A549 (cell line): ENCODE results near the gene MYH13. TPM values are rescaled to one million over a fixed set of nuclear protein-coding genes. Genes with fewer than 3 reads are reported as not detected.

Source experiments
- ATAC-seq, 2 experiments: fragments of 200-7000 bp in 1 of 2; fragments of >200 bp in 1 of 2; cut with Nextera tagmentation in 1 of 2; cut with Tn5 transposase in 1 of 2; 3 replicates each; pipeline versions ENCODE4 v1.8.0 to v1.9.1; 2018 to 2020; ENCODE audit warnings: mild to moderate bottlenecking in 1 of 2, moderate library complexity in 1 of 2
- CTCF ChIA-PET: fragments of 300-600 bp; sonication (Branson Sonifier 250); formaldehyde crosslinking; extraction: SDS; loops from one replicate; lab custom pipeline; 2021; ENCODE audit warnings: antibody characterized with exemption, inconsistent platforms; lab: Yijun Ruan, JAX
- POLR2A ChIA-PET: fragments of 350-600 bp; formaldehyde crosslinking; extraction: SDS; loops from one replicate; lab custom pipeline; 2021; ENCODE audit warnings: antibody characterized with exemption, inconsistent platforms; lab: Yijun Ruan, JAX
- DNase-seq, 2 experiments: peaks; one replicate each; pipeline versions ENCODE4 v3.0.0 to v3.0.0-alpha.2; 2011 to 2016; ENCODE audit warnings: low read depth in 1 of 2, low spot score in 1 of 2
- FAIRE-seq: peaks from 2 replicates; lab custom pipeline; 2011; peaks lifted over from hg19 to GRCh38; lab: Jason Lieb, UNC
- H3K27ac ChIP-seq, 2 experiments: fragments of >200 bp; sonication (Bioruptor Twin); formaldehyde crosslinking; 3 replicates each; pipeline ENCODE4 v1.5.1; 2016 to 2017
- H3K4me1 ChIP-seq: fragments of >200 bp; sonication (Bioruptor Twin); formaldehyde crosslinking; 3 replicates; pipeline ENCODE4 v1.6.1; 2016
- H3K4me2 ChIP-seq: fragments of >200 bp; sonication (Bioruptor Twin); formaldehyde crosslinking; 3 replicates; pipeline ENCODE4 v1.6.1; 2016
- H3K4me3 ChIP-seq: fragments of >200 bp; sonication (Bioruptor Twin); formaldehyde crosslinking; 3 replicates; pipeline ENCODE4 v1.5.1; 2016
- H3K9me3 ChIP-seq: fragments of >200 bp; sonication (Bioruptor Twin); formaldehyde crosslinking; 3 replicates; pipeline ENCODE4 v1.6.1; 2016
- CBX2 ChIP-seq: fragments of 200-600 bp; sonication (generic); IDR thresholded peaks from 2 replicates; pipeline ENCODE4 v1.6.1; 2016; ENCODE audit warnings: low read depth, mild to moderate bottlenecking, borderline replicate concordance
- CBX8 ChIP-seq: fragments of 200-600 bp; sonication (generic); IDR thresholded peaks from 2 replicates; pipeline ENCODE4 v1.6.1; 2016
- CHD4 ChIP-seq: fragments of 200-600 bp; sonication (generic); IDR thresholded peaks from 2 replicates; pipeline ENCODE4 v1.6.1; 2016; ENCODE audit warnings: antibody characterized with exemption, mild to moderate bottlenecking, borderline replicate concordance
- GATA3 ChIP-seq: IDR thresholded peaks from 2 replicates; pipeline ENCODE4 v1.6.1; 2012; ENCODE audit warnings: borderline replicate concordance
- HOXB13 ChIP-seq: fragments of 250-450 bp; sonication (Bioruptor Pico); IDR thresholded peaks from 2 replicates; pipeline ENCODE4 v1.5.0; 2020; ENCODE audit warnings: low read depth, mild to moderate bottlenecking, moderate library complexity
- HOXB5 ChIP-seq: fragments of 250-450 bp; sonication (Bioruptor Pico); IDR thresholded peaks from 2 replicates; pipeline ENCODE4 v1.5.0; 2020; ENCODE audit warnings: mild to moderate bottlenecking, moderate library complexity
- JUNB ChIP-seq: fragments of >200 bp; sonication (Bioruptor Twin); formaldehyde crosslinking; IDR thresholded peaks from 2 replicates; pipeline ENCODE4 v1.6.1; 2016
- KDM5A ChIP-seq: fragments of 200-600 bp; sonication (generic); IDR thresholded peaks from 2 replicates; pipeline ENCODE4 v1.6.1; 2016; ENCODE audit warnings: antibody characterized with exemption, mild to moderate bottlenecking
- MAFK ChIP-seq: fragments of 450-650 bp; IDR thresholded peaks from 2 replicates; pipeline ENCODE4 v1.6.1; 2014; ENCODE audit not compliant: partially characterized antibody
- PHF8 ChIP-seq: fragments of 200-600 bp; sonication (generic); IDR thresholded peaks from 2 replicates; pipeline ENCODE4 v1.6.1; 2016; ENCODE audit warnings: low read depth, mild to moderate bottlenecking, antibody characterized with exemption, moderate library complexity, borderline replicate concordance
- RCOR1 ChIP-seq: fragments of 150-350 bp; IDR thresholded peaks from 2 replicates; pipeline ENCODE4 v1.6.1; 2014; ENCODE audit warnings: antibody characterized with exemption, low read length, low read depth
- REST ChIP-seq: fragments of 200-600 bp; sonication (generic); IDR thresholded peaks from 2 replicates; pipeline ENCODE4 v1.6.1; 2016; ENCODE audit warnings: antibody characterized with exemption, mild to moderate bottlenecking, moderate library complexity
- RNF2 ChIP-seq: fragments of 200-600 bp; sonication (generic); IDR thresholded peaks from 2 replicates; pipeline ENCODE4 v1.6.1; 2016; ENCODE audit warnings: low read depth, mild to moderate bottlenecking, antibody characterized with exemption, moderate library complexity, borderline replicate concordance
- SMC3 ChIP-seq: fragments of >200 bp; sonication (Bioruptor Twin); formaldehyde crosslinking; IDR thresholded peaks from 3 replicates; pipeline ENCODE4 v1.6.1; 2018; ENCODE audit warnings: inconsistent platforms
- ZC3H11A ChIP-seq: fragments of 450-650 bp; IDR thresholded peaks from 2 replicates; pipeline ENCODE4 v1.6.1; 2014; ENCODE audit warnings: antibody characterized with exemption, mild to moderate bottlenecking
- WGBS: methylation state at CpG from one replicate; pipeline ENCODE4 v1.1.6; 2017; ENCODE audit errors: missing lambda C conversion rate; 5-methylcytosine and 5-hydroxymethylcytosine counted together
- polyA minus RNA-seq: library from RNA; depleted of rRNA, polyadenylated mRNA; stranded (reverse); fragments of >200 nt; gene quantifications from 2 replicates; pipeline ENCODE4 v1.2.3, GENCODE V29; 2011; rRNA and poly(A)+ RNA removed
- polyA plus RNA-seq, 4 experiments: library from polyadenylated mRNA; depleted of rRNA in 3 of 4; stranded (reverse); fragments of >200 nt; fragmentation: RNase III in 1 of 4; extraction: RNeasy Plus Mini Kit Qiagen cat#74134 plus additional on column Dnase treatment in 1 of 4; gene quantifications; 2 replicates in 3 of 4; 3 replicates in 1 of 4; pipeline ENCODE4 v1.2.3, GENCODE V29; 2011 to 2017

Gene MYH13
- polyA plus RNA-seq (2011; rRNA removed) = not detected in 2 replicates
- not detected in 2 replicates for polyA plus RNA-seq (2012; cell fraction: cytosol; rRNA removed)
- polyA plus RNA-seq (2012; cell fraction: nucleus; rRNA removed) = not detected in 2 replicates
- not detected in 3 replicates for polyA plus RNA-seq (2017; fragmentation: RNase III; extraction: RNeasy Plus Mini Kit Qiagen cat#74134 plus additional on column Dnase treatment)
- polyA minus RNA-seq = not detected in 2 replicates

GRCh38 chr17:10372906-10373305 lies at the start of gene MYH13:
Gene MYH13, minus strand, starts transcription at chr17:10373006. Its CDS starts 8,476 bp downstream, at chr17:10364530.
- Histone ChIP-seq H3K4me1 (no peaks in the 10 kb centered on the region), H3K27ac (no peak within 1 kb of the TSS)
- CTCF ChIA-PET = interaction anchor here (1.1 kb wide), 1 partner anchor 242 kb away, joined by 3 read pairs; no protein-coding TSS in a partner anchor
- TF ChIP-seq CHD4 = no peak
- peak; percentile 19 for TF ChIP-seq MAFK
- TF ChIP-seq SMC3 = no peak
- TF ChIP-seq, all 56 proteins: peak for 1
- Histone ChIP-seq H3K4me3 (no peak within 1 kb of the TSS), H3K4me2 (no peak within 1 kb of the TSS), H3K9me3 (no peaks in the 10 kb centered on the region)
- POLR2A ChIA-PET = no interaction called here
- no peak for FAIRE-seq
- 45% methylated on average over 5 of the region's 5 CpGs for WGBS
- ATAC-seq = no peak
- no peak for DNase-seq

- H3K27ac ChIP-seq = no peak within 1 kb of the TSS
- ATAC-seq (no peak), FAIRE-seq (no peak), DNase-seq (no peak)
- no peak within 1 kb of the TSS for H3K4me2 ChIP-seq
- TF ChIP-seq MAFK = peak; percentile 13
- TF ChIP-seq CBX2 = no peak
- no peak for TF ChIP-seq GATA3
- 22% methylated on average over 7 of the region's 7 CpGs for WGBS
- no peaks in the 10 kb centered on the region for H3K4me1 ChIP-seq
- POLR2A ChIA-PET = no interaction called here
- H3K9me3 ChIP-seq = no peaks in the 10 kb centered on the region
- CTCF ChIA-PET = no interaction called here
- no peak within 1 kb of the TSS for H3K4me3 ChIP-seq
Measured at GRCh38 chr17:10421900-10422542, 49.2 kb upstream of the MYH13 start, which contains the start of gene MYH8. Gene MYH8, minus strand, starts transcription at chr17:10421950. Its CDS starts 1,723 bp downstream, at chr17:10420227.

GRCh38 chr17:10421211-10421610 lies 48.4 kb upstream of the MYH13 start:
- DNase-seq = no peak
- ATAC-seq = no peak
- H3K9me3 ChIP-seq = no peaks in the 10 kb centered on the region
- H3K27ac ChIP-seq = no peak overlapping the region
- H3K4me1 ChIP-seq = no peaks in the 10 kb centered on the region
- 33% methylated on average over 2 of the region's 2 CpGs for WGBS
- no peak overlapping the region for H3K4me3 ChIP-seq
- TF ChIP-seq MAFK = no peak
- no peak for TF ChIP-seq JUNB
- no peak for TF ChIP-seq GATA3
- TF ChIP-seq PHF8 = no peak
- TF ChIP-seq REST = no peak
- TF ChIP-seq KDM5A = no peak
- TF ChIP-seq HOXB5 (CRISPR knock-in tag) = no peak
- no peak for TF ChIP-seq RNF2
- FAIRE-seq = peak; percentile 43
- CTCF ChIA-PET = interaction anchor here (0.9 to 1.0 kb wide), 2 partner anchors 29 to 211 kb away, joined by 3 read pairs; no protein-coding TSS in a partner anchor
- POLR2A ChIA-PET = no interaction called here
- no peak overlapping the region for H3K4me2 ChIP-seq

- 14% methylated on average over 2 of the region's 2 CpGs for WGBS
- DNase-seq (no peak), FAIRE-seq (no peak)
- Histone ChIP-seq H3K4me2 (no peak overlapping the region), H3K27ac (no peak overlapping the region), H3K9me3 (no peaks in the 10 kb centered on the region), H3K4me3 (no peak overlapping the region)
- CTCF ChIA-PET = interaction anchor here (0.9 to 1.0 kb wide), 2 partner anchors 30 to 211 kb away, joined by 3 read pairs; no protein-coding TSS in a partner anchor
- POLR2A ChIA-PET = no interaction called here
- TF ChIP-seq CBX8 = no peak
- no peak for TF ChIP-seq HOXB13 (CRISPR knock-in tag)
- no peak for TF ChIP-seq ZC3H11A
- TF ChIP-seq GATA3 = no peak
- no peak for TF ChIP-seq RCOR1
- TF ChIP-seq, all 56 proteins: peak for 0
- no peak for ATAC-seq
- H3K4me1 ChIP-seq = no peaks in the 10 kb centered on the region
Measured at GRCh38 chr17:10420811-10421210, 48.0 kb upstream of the MYH13 start.
